GM23338 (cell line): ENCODE measurements around the gene CLDN9. TPM values are rescaled to one million over a fixed set of nuclear protein-coding genes. Genes with fewer than 3 reads are reported as not detected.
A peak's percentile ranks its signal among the peaks of the same experiment; 100 is the strongest.

Experiments used
- ATAC-seq: fragments of 200-7000 bp; cut with Tn5 transposase; 3 replicates; pipeline ENCODE4 v1.9.1; 2020
- DNase-seq: peaks from one replicate; pipeline ENCODE4 v3.0.0-alpha.2; 2015; ENCODE audit warnings: low spot score
- H2AFZ ChIP-seq: fragments of 200-600 bp; sonication (generic); 2 replicates; pipeline ENCODE4 v1.8.0; 2016; ENCODE audit warnings: antibody characterized with exemption, mild to moderate bottlenecking, moderate library complexity
- H3F3A ChIP-seq: fragments of 200-600 bp; sonication (generic); replicated peaks from 2 replicates; pipeline ENCODE4 v1.8.0; 2017; ENCODE audit warnings: antibody characterized with exemption, mixed run types, low read depth
- H3K27ac ChIP-seq: fragments of 200-600 bp; sonication (generic); 2 replicates; pipeline ENCODE4 v1.6.1; 2016; ENCODE audit warnings: low read depth
- H3K27me3 ChIP-seq: fragments of 200-600 bp; sonication (generic); 2 replicates; pipeline ENCODE4 v1.8.0; 2016; ENCODE audit warnings: mild to moderate bottlenecking, mixed run types, moderate library complexity; ENCODE audit not compliant: insufficient read depth
- H3K36me3 ChIP-seq: fragments of 200-600 bp; sonication (generic); 2 replicates; pipeline ENCODE4 v1.8.0; 2016; ENCODE audit warnings: mild to moderate bottlenecking; ENCODE audit not compliant: insufficient read depth
- H3K4me1 ChIP-seq: fragments of 200-600 bp; sonication (generic); 2 replicates; pipeline ENCODE4 v1.8.0; 2016; ENCODE audit warnings: mild to moderate bottlenecking, moderate library complexity; ENCODE audit not compliant: insufficient read depth
- H3K4me2 ChIP-seq: fragments of 200-600 bp; sonication (generic); 2 replicates; pipeline ENCODE4 v1.7.1; 2017; ENCODE audit warnings: mixed run types
- H3K4me3 ChIP-seq: fragments of 200-600 bp; sonication (generic); 2 replicates; pipeline ENCODE4 v1.6.1; 2016; ENCODE audit warnings: mixed run types
- H3K79me2 ChIP-seq: fragments of 200-600 bp; sonication (generic); replicated peaks from 2 replicates; pipeline ENCODE4 v1.8.0; 2017; ENCODE audit warnings: mild to moderate bottlenecking; ENCODE audit not compliant: insufficient read depth
- H3K9me2 ChIP-seq: fragments of 200-600 bp; sonication (generic); 2 replicates; pipeline ENCODE4 v1.8.0; 2017; ENCODE audit not compliant: insufficient read depth
- H4K20me1 ChIP-seq: fragments of 200-600 bp; sonication (generic); replicated peaks from 2 replicates; pipeline ENCODE4 v1.8.0; 2017; ENCODE audit warnings: mild to moderate bottlenecking; ENCODE audit not compliant: insufficient read depth
- H3K27ac Mint-ChIP-seq: 2 replicates; pipeline ENCODE4 v1.8.0; 2020; ENCODE audit warnings: inconsistent platforms, mild to moderate bottlenecking, moderate library complexity, mixed read lengths
- H3K27me3 Mint-ChIP-seq: 3 replicates; pipeline ENCODE4 v1.8.0; 2022; ENCODE audit warnings: low read depth, mild to moderate bottlenecking, moderate library complexity, mixed read lengths, inconsistent platforms; ENCODE audit not compliant: insufficient read depth, poor library complexity
- H3K36me3 Mint-ChIP-seq: 3 replicates; pipeline ENCODE4 v1.8.0; 2021; ENCODE audit warnings: low read depth, mild to moderate bottlenecking, inconsistent platforms, moderate library complexity, mixed read lengths
- H3K4me1 Mint-ChIP-seq: 3 replicates; pipeline ENCODE4 v1.8.0; 2020; ENCODE audit warnings: mild to moderate bottlenecking, inconsistent platforms, mixed read lengths
- H3K4me3 Mint-ChIP-seq: 3 replicates; pipeline ENCODE4 v1.8.0; 2021; ENCODE audit warnings: moderate library complexity, mild to moderate bottlenecking, inconsistent platforms, mixed read lengths
- H3K9me3 Mint-ChIP-seq: 3 replicates; pipeline ENCODE4 v1.8.0; 2020; ENCODE audit warnings: moderate library complexity, mild to moderate bottlenecking, inconsistent platforms, mixed read lengths
- CREB1 ChIP-seq: fragments of 250-450 bp; sonication (Bioruptor Pico); IDR thresholded peaks from 2 replicates; pipeline ENCODE4 v1.5.0; 2020; ENCODE audit warnings: low read depth, mild to moderate bottlenecking, moderate library complexity
- CTCF ChIP-seq, 2 experiments: fragments of 200-600 bp in 1 of 2; sonication (generic) in 1 of 2; conservative IDR thresholded peaks; 2 replicates each; pipeline versions ENCODE4 v1.5.1 to v1.6.1; 2016 to 2017; ENCODE audit warnings: antibody characterized with exemption in 2 of 2, low read depth in 2 of 2, mild to moderate bottlenecking in 2 of 2, moderate library complexity in 1 of 2
- ETS1 ChIP-seq: IDR thresholded peaks from 2 replicates; pipeline ENCODE4 v1.6.1; 2016; ENCODE audit warnings: antibody characterized with exemption
- EZH2 ChIP-seq: fragments of 200-600 bp; sonication (generic); IDR thresholded peaks from one replicate; pipeline ENCODE4 v1.8.0; 2017; ENCODE audit warnings: antibody characterized with exemption, mild to moderate bottlenecking, low read depth; ENCODE audit not compliant: unreplicated experiment
- EZH2phosphoT487 ChIP-seq: fragments of 200-600 bp; sonication (generic); IDR thresholded peaks from one replicate; pipeline ENCODE4 v1.8.1; 2018; ENCODE audit warnings: antibody characterized with exemption; ENCODE audit not compliant: unreplicated experiment
- JUNB ChIP-seq: IDR thresholded peaks from one replicate; pipeline ENCODE4 v1.6.1; 2016; ENCODE audit warnings: antibody characterized with exemption; ENCODE audit not compliant: unreplicated experiment
- NANOG ChIP-seq: IDR thresholded peaks from 2 replicates; pipeline ENCODE4 v1.6.1; 2016; ENCODE audit warnings: antibody characterized with exemption, borderline replicate concordance
- POLR2AphosphoS5 ChIP-seq: IDR thresholded peaks from 2 replicates; pipeline ENCODE4 v1.6.1; 2016; ENCODE audit warnings: antibody characterized with exemption, low read depth
- REST ChIP-seq: IDR thresholded peaks from one replicate; pipeline ENCODE4 v1.6.1; 2018; ENCODE audit warnings: antibody characterized with exemption; ENCODE audit not compliant: unreplicated experiment
- STAT1 ChIP-seq: IDR thresholded peaks from one replicate; pipeline ENCODE4 v1.6.1; 2016; ENCODE audit warnings: antibody characterized with exemption; ENCODE audit not compliant: unreplicated experiment
- ZNF114 ChIP-seq: fragments of 250-450 bp; sonication (Bioruptor Pico); IDR thresholded peaks from 2 replicates; pipeline ENCODE4 v1.5.0; 2020; ENCODE audit warnings: mild to moderate bottlenecking, moderate library complexity
- ZNF331 ChIP-seq: fragments of 250-450 bp; sonication (Bioruptor Pico); IDR thresholded peaks from 2 replicates; pipeline ENCODE4 v1.5.0; 2020; ENCODE audit warnings: low read depth, mild to moderate bottlenecking, moderate library complexity
- ZNF462 ChIP-seq: fragments of 250-450 bp; sonication (Bioruptor Pico); IDR thresholded peaks from 2 replicates; pipeline ENCODE4 v1.5.0; 2020; ENCODE audit warnings: mild to moderate bottlenecking, moderate library complexity
- polyA plus RNA-seq: library from polyadenylated mRNA; unstranded; fragments of >200 nt; fragmentation: Nextera tagmentation; extraction: Ambion mirVana; gene quantifications from 2 replicates; pipeline ENCODE4 v1.2.1, GENCODE V29; 2016
- total RNA-seq: library from RNA; depleted of rRNA; stranded (reverse); fragments of >200 nt; shearing (Covaris generic); gene quantifications from 2 replicates; pipeline ENCODE4 v1.2.3, GENCODE V29; 2014

The CLDN9 gene
- total and polyA plus RNA-seq, 2 experiments from 2014 or later, result 1.8 to 3.0 TPM

GRCh38 chr16:3047387-3047720 is 34.6 kb downstream of the CLDN9 start:
- peak overlapping the region; percentile 96 for H3K4me2 ChIP-seq
- H4K20me1 ChIP-seq, result peaks cover 10% of the 10 kb centered on the region
- H3F3A ChIP-seq, result peaks cover 17% of the 10 kb centered on the region
- peaks cover 23% of the 10 kb centered on the region for H3K4me1 Mint-ChIP-seq
- H3K4me3 Mint-ChIP-seq, result peak overlapping the region; percentile 82
- peaks cover 5% of the 10 kb centered on the region for H3K79me2 ChIP-seq
- H3K27ac Mint-ChIP-seq, result no peak overlapping the region
- DNase-seq, result peak; percentile 54
- H3K36me3 ChIP-seq, result no peaks in the 10 kb centered on the region
- no peak overlapping the region; the same call in 1 of the 2 replicates for H2AFZ ChIP-seq
- H3K27me3 ChIP-seq, result peaks cover 39% of the 10 kb centered on the region
- peak overlapping the region; percentile 94 for H3K4me3 ChIP-seq
- peaks cover 29% of the 10 kb centered on the region for H3K27me3 Mint-ChIP-seq
- TF ChIP-seq ETS1 (no peak), ZNF331 (CRISPR knock-in tag) (no peak), STAT1 (no peak), NANOG (no peak), EZH2 (no peak), CREB1 (no peak), POLR2AphosphoS5 (no peak), ZNF462 (CRISPR knock-in tag) (no peak), REST (no peak), JUNB (no peak), EZH2phosphoT487 (no peak), ZNF114 (no peak), CTCF (conservative IDR thresholded peaks at IDR 0.05; ENCODE audit: low read depth in 2 of 2) (no peak)
- H3K27ac ChIP-seq, result no peak overlapping the region
- H3K9me3 Mint-ChIP-seq, result peaks cover 11% of the 10 kb centered on the region
- H3K9me2 ChIP-seq, result no peaks in the 10 kb centered on the region
- H3K36me3 Mint-ChIP-seq, result peaks cover 42% of the 10 kb centered on the region
- peaks cover 17% of the 10 kb centered on the region; the same call in 1 of the 2 replicates for H3K4me1 ChIP-seq
- ATAC-seq, result peak; percentile 19
